HCT116 (cell line): ENCODE data around the gene FKBP5. TPM values are rescaled to one million over a fixed set of nuclear protein-coding genes. Genes with fewer than 3 reads are reported as not detected.

Experiments used
- ATAC-seq: fragments of 200-7000 bp; cut with Tn5 transposase; 2 replicates; pipeline ENCODE4 v1.9.1; 2020; ENCODE audit warnings: mild to moderate bottlenecking, moderate library complexity
- BruUV-seq: library from RNA; stranded (reverse); fragments of 400-500 nt; replicated peaks from 2 replicates; lab custom pipeline; 2021; lab: Mats Ljungman, UMichigan
- CTCF ChIA-PET: fragments of 300-600 bp; sonication (Branson Sonifier 250); formaldehyde crosslinking; loops from one replicate; lab custom pipeline; 2021; ENCODE audit warnings: antibody characterized with exemption; lab: Charles Lee
- POLR2A ChIA-PET: fragments of 300-600, 350-600 bp; sonication (Branson Sonifier 250); formaldehyde crosslinking; loops from one replicate; lab custom pipeline; 2021; ENCODE audit warnings: antibody characterized with exemption; lab: Charles Lee
- RAD21 ChIA-PET, 2 experiments: fragments of 300-600 bp; sonication (Branson Sonifier 250); formaldehyde crosslinking; loops; one replicate each; lab custom pipeline; 2023; ENCODE audit warnings: low total read pairs in 2 of 2; ENCODE audit not compliant: uncharacterized antibody in 2 of 2, unreplicated experiment in 2 of 2, low non-redundant PET in 1 of 2; lab: Charles Lee
- DNase-seq: peaks from one replicate; pipeline ENCODE4 v3.0.0-alpha.2; 2010; ENCODE audit warnings: low read depth, low spot score
- H2AFZ ChIP-seq: fragments of 200-600 bp; shearing (Covaris generic), sonication (generic); 2 replicates; pipeline ENCODE4 v1.6.1; 2017; ENCODE audit warnings: low read depth, mixed run types, mixed read lengths, antibody characterized with exemption, low read length; ENCODE audit not compliant: poor library complexity, severe bottlenecking
- H3K27ac ChIP-seq: 2 replicates; pipeline ENCODE4 v1.5.1; 2012; ENCODE audit warnings: low read depth, low read length
- H3K27me3 ChIP-seq: fragments of 200-600 bp; sonication (generic); 2 replicates; pipeline ENCODE4 v1.6.1; 2016; ENCODE audit warnings: mixed run types, low read length, mixed read lengths; ENCODE audit not compliant: insufficient read depth
- H3K36me3 ChIP-seq, 2 experiments: fragments of 200-500 bp in 1 of 2; fragments of 200-600 bp in 1 of 2; sonication (Bioruptor generic) in 1 of 2; sonication (generic) in 1 of 2; 2 replicates each; pipeline versions ENCODE4 v1.5.1 to v1.6.1; 2014 to 2016; ENCODE audit warnings: low read length in 2 of 2, inconsistent platforms in 1 of 2, mixed read lengths in 1 of 2, mixed run types in 1 of 2; ENCODE audit not compliant: insufficient read depth in 2 of 2, control insufficient read depth in 1 of 2
- H3K4me1 ChIP-seq, 2 experiments: fragments of 200-600 bp in 1 of 2; sonication (generic) in 1 of 2; 2 replicates each; pipeline versions ENCODE4 v1.5.1 to v1.6.1; 2012 to 2017; ENCODE audit warnings: low read length in 2 of 2, inconsistent platforms in 1 of 2, mild to moderate bottlenecking in 1 of 2, mixed read lengths in 1 of 2, mixed run types in 1 of 2, moderate library complexity in 1 of 2; ENCODE audit not compliant: insufficient read depth in 2 of 2, control insufficient read depth in 1 of 2
- H3K4me2 ChIP-seq: fragments of 200-600 bp; sonication (generic); 2 replicates; pipeline ENCODE4 v1.6.1; 2017; ENCODE audit warnings: mixed run types, low read length, mixed read lengths
- H3K4me3 ChIP-seq, 2 experiments: fragments of 200-600 bp in 1 of 2; sonication (generic) in 1 of 2; replicated peaks in 1 of 2; 2 replicates each; pipeline ENCODE4 v1.5.1; 2011 to 2016; ENCODE audit warnings: low read length in 2 of 2, control low read depth in 1 of 2, low read depth in 1 of 2, mild to moderate bottlenecking in 1 of 2, mixed read lengths in 1 of 2, mixed run types in 1 of 2
- H3K79me2 ChIP-seq: fragments of 200-600 bp; sonication (generic); 2 replicates; pipeline ENCODE4 v1.6.1; 2017; ENCODE audit warnings: mild to moderate bottlenecking, mixed run types, low read length, moderate library complexity, mixed read lengths; ENCODE audit not compliant: insufficient read depth
- H3K9ac ChIP-seq: fragments of 200-600 bp; sonication (generic); 2 replicates; pipeline ENCODE4 v1.6.1; 2016; ENCODE audit warnings: low read length, mixed read lengths
- H3K9me2 ChIP-seq: fragments of 200-600 bp; sonication (generic), shearing (Covaris generic); 2 replicates; pipeline ENCODE4 v1.6.1; 2017; ENCODE audit warnings: mixed run types, mild to moderate bottlenecking, moderate library complexity; ENCODE audit not compliant: insufficient read depth
- H3K9me3 ChIP-seq, 2 experiments: fragments of 200-500 bp in 1 of 2; fragments of 200-600 bp in 1 of 2; sonication (Bioruptor generic) in 1 of 2; sonication (generic) in 1 of 2; 2 replicates each; pipeline ENCODE4 v1.6.1; 2014 to 2017; ENCODE audit warnings: low read length in 2 of 2, mixed read lengths in 2 of 2, inconsistent platforms in 1 of 2, low read depth in 1 of 2, mild to moderate bottlenecking in 1 of 2, mixed run types in 1 of 2, moderate library complexity in 1 of 2; ENCODE audit not compliant: control insufficient read depth in 1 of 2, insufficient read depth in 1 of 2
- H4K20me1 ChIP-seq: fragments of 200-600 bp; sonication (generic), shearing (Covaris generic); 2 replicates; pipeline ENCODE4 v1.6.1; 2017; ENCODE audit warnings: mixed run types, mild to moderate bottlenecking, moderate library complexity; ENCODE audit not compliant: insufficient read depth
- EGR1 ChIP-seq: IDR thresholded peaks from 2 replicates; pipeline ENCODE4 v1.6.1; 2012; ENCODE audit warnings: low read depth
- EZH2phosphoT487 ChIP-seq: fragments of 200-600 bp; IDR thresholded peaks from 2 replicates; pipeline ENCODE4 v1.6.1; 2018; ENCODE audit warnings: antibody characterized with exemption, borderline replicate concordance
- POLR2A ChIP-seq: IDR thresholded peaks from 2 replicates; pipeline ENCODE4 v1.7.0; 2011; ENCODE audit warnings: borderline replicate concordance; ENCODE audit not compliant: insufficient read depth, insufficient read length; ENCODE audit errors: extremely low read depth
- SIN3A ChIP-seq: IDR thresholded peaks from 2 replicates; pipeline ENCODE4 v1.6.1; 2012; ENCODE audit warnings: low read depth
- SRF ChIP-seq: IDR thresholded peaks from 2 replicates; pipeline ENCODE4 v1.6.1; 2012; ENCODE audit warnings: low read depth
- TCF7L2 ChIP-seq: IDR thresholded peaks from 2 replicates; pipeline ENCODE4 v1.7.0; 2011; ENCODE audit warnings: borderline replicate concordance, inconsistent platforms; ENCODE audit not compliant: insufficient read depth, insufficient read length; ENCODE audit errors: extremely low read depth
- intact Hi-C: fragments of 100-400 bp; cut with micrococcal nuclease; formaldehyde crosslinking; loops from 2 replicates; pipeline ENCODE4 v1.10.0; 2022
- total RNA-seq: library from RNA; stranded (reverse); gene quantifications from one replicate; pipeline ENCODE4 v1.2.1, GENCODE V29; 2021; ENCODE audit not compliant: unreplicated experiment
- TF ChIP-seq, protein P1 (sequence below): IDR thresholded peaks from 2 replicates; pipeline ENCODE4 v1.6.1; 2012; ENCODE audit warnings: low read depth
- TF ChIP-seq, protein P2 (sequence below): IDR thresholded peaks from 2 replicates; pipeline ENCODE4 v1.6.1; 2011; ENCODE audit warnings: mild to moderate bottlenecking, low read length, moderate library complexity; ENCODE audit not compliant: insufficient replicate concordance; ENCODE audit errors: extremely low read depth
- TF ChIP-seq, protein P3 (sequence below): IDR thresholded peaks from 2 replicates; pipeline ENCODE4 v1.6.1; 2012
- TF ChIP-seq, protein P4 (sequence below), 3 experiments: fragments of 200-600 bp in 1 of 3; sonication (generic) in 1 of 3; IDR thresholded peaks in 2 of 3; conservative IDR thresholded peaks in 1 of 3; 2 replicates each; pipeline ENCODE4 v1.5.1; 2012 to 2017; ENCODE audit warnings: low read depth in 2 of 3, low read length in 2 of 3, antibody characterized with exemption in 1 of 3, borderline replicate concordance in 1 of 3, control low read depth in 1 of 3, mild to moderate bottlenecking in 1 of 3, mixed read lengths in 1 of 3, mixed run types in 1 of 3, moderate library complexity in 1 of 3; ENCODE audit not compliant: insufficient read depth in 1 of 3

FKBP5 gene
- total RNA-seq, 1 experiment from 2014 or later: 50.3 TPM

DNA sequence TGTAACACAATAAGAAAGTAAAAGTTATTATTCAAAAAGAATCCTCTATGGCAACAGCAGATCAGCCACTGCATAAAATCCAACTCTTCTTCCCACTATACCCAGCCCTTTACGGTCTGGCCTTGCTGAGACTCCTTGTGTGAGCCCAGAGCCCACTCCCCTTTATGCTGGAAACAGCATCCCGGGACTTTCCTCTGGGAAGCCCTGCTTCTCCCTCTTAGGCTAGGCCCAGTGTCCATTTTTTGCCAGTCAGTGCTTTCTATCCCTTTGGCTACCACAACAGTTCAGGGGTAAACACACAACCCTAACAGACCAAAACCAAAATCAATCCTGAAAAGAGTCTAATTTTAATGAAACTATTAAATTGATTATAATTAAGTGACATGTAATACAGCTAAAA is 20.6 kb downstream of the FKBP5 start:
- Histone ChIP-seq H3K4me2 (no peak overlapping the region), H3K36me3 (no peaks in the 10 kb centered on the region), H3K9ac (no peak overlapping the region), H4K20me1 (no peaks in the 10 kb centered on the region), H3K27ac (no peak overlapping the region), H3K9me2 (no peaks in the 10 kb centered on the region), H3K9me3 (no peaks in the 10 kb centered on the region), H2AFZ (no peak overlapping the region), H3K27me3 (no peaks in the 10 kb centered on the region), H3K4me3 (no peak overlapping the region), H3K4me1 (peaks cover 7 to 15% of the 10 kb centered on the region in 2 experiments; a peak in 2 of 4 replicates), H3K79me2 (peaks cover 96% of the 10 kb centered on the region)
- TF ChIP-seq SRF (no peak), SIN3A (no peak), EZH2phosphoT487 (no peak), POLR2A (no peak), EGR1 (no peak), TCF7L2 (no peak)
- TF ChIP-seq, protein P1, sequence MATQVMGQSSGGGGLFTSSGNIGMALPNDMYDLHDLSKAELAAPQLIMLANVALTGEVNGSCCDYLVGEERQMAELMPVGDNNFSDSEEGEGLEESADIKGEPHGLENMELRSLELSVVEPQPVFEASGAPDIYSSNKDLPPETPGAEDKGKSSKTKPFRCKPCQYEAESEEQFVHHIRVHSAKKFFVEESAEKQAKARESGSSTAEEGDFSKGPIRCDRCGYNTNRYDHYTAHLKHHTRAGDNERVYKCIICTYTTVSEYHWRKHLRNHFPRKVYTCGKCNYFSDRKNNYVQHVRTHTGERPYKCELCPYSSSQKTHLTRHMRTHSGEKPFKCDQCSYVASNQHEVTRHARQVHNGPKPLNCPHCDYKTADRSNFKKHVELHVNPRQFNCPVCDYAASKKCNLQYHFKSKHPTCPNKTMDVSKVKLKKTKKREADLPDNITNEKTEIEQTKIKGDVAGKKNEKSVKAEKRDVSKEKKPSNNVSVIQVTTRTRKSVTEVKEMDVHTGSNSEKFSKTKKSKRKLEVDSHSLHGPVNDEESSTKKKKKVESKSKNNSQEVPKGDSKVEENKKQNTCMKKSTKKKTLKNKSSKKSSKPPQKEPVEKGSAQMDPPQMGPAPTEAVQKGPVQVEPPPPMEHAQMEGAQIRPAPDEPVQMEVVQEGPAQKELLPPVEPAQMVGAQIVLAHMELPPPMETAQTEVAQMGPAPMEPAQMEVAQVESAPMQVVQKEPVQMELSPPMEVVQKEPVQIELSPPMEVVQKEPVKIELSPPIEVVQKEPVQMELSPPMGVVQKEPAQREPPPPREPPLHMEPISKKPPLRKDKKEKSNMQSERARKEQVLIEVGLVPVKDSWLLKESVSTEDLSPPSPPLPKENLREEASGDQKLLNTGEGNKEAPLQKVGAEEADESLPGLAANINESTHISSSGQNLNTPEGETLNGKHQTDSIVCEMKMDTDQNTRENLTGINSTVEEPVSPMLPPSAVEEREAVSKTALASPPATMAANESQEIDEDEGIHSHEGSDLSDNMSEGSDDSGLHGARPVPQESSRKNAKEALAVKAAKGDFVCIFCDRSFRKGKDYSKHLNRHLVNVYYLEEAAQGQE: no peak
- TF ChIP-seq, protein P2, sequence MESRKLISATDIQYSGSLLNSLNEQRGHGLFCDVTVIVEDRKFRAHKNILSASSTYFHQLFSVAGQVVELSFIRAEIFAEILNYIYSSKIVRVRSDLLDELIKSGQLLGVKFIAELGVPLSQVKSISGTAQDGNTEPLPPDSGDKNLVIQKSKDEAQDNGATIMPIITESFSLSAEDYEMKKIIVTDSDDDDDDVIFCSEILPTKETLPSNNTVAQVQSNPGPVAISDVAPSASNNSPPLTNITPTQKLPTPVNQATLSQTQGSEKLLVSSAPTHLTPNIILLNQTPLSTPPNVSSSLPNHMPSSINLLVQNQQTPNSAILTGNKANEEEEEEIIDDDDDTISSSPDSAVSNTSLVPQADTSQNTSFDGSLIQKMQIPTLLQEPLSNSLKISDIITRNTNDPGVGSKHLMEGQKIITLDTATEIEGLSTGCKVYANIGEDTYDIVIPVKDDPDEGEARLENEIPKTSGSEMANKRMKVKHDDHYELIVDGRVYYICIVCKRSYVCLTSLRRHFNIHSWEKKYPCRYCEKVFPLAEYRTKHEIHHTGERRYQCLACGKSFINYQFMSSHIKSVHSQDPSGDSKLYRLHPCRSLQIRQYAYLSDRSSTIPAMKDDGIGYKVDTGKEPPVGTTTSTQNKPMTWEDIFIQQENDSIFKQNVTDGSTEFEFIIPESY: no peak
- TF ChIP-seq, protein P3, sequence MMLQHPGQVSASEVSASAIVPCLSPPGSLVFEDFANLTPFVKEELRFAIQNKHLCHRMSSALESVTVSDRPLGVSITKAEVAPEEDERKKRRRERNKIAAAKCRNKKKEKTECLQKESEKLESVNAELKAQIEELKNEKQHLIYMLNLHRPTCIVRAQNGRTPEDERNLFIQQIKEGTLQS: no peak
- TF ChIP-seq, protein P4, sequence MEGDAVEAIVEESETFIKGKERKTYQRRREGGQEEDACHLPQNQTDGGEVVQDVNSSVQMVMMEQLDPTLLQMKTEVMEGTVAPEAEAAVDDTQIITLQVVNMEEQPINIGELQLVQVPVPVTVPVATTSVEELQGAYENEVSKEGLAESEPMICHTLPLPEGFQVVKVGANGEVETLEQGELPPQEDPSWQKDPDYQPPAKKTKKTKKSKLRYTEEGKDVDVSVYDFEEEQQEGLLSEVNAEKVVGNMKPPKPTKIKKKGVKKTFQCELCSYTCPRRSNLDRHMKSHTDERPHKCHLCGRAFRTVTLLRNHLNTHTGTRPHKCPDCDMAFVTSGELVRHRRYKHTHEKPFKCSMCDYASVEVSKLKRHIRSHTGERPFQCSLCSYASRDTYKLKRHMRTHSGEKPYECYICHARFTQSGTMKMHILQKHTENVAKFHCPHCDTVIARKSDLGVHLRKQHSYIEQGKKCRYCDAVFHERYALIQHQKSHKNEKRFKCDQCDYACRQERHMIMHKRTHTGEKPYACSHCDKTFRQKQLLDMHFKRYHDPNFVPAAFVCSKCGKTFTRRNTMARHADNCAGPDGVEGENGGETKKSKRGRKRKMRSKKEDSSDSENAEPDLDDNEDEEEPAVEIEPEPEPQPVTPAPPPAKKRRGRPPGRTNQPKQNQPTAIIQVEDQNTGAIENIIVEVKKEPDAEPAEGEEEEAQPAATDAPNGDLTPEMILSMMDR (IDR thresholded peaks at IDR 0.05 in 2 of 3, conservative IDR thresholded peaks at IDR 0.05 in 1 of 3; ENCODE audit: borderline replicate concordance in 1 of 3, insufficient read depth in 1 of 3, low read depth in 2 of 3, low read length in 2 of 3): no peak
- intact Hi-C loops: no loop called here
- ChIA-PET RAD21 (no interaction called here), POLR2A (interaction anchor here (1.0 kb wide), 1 partner anchor 15 kb away, joined by 4 read pairs; no protein-coding TSS in a partner anchor), CTCF (no interaction called here)
- no TSS peak for BruUV-seq
- no peak for ATAC-seq
- no peak for DNase-seq
